Skeletal muscle cell (primary cell): ENCODE measurements around the gene PDCD2L.
"Not testable (repeated sequence)": the region's sequence is repeated elsewhere in the genome, so short reads cannot be mapped to it uniquely, and the experiment has no call there.

Experiments used
- DNase-seq: peaks from one replicate; pipeline ENCODE4 v3.0.0-alpha.2; 2010; ENCODE audit warnings: low read depth
- H3K4me3 ChIP-seq: 2 replicates; pipeline ENCODE4 v1.5.1; 2011; ENCODE audit warnings: low read depth, mild to moderate bottlenecking, control low read depth, low read length, moderate library complexity

The PDCD2L gene

GRCh38 chr19:34370983-34371382 is 33.2 kb upstream of the PDCD2L start:
- DNase-seq = no peak
- H3K4me3 ChIP-seq = no peak overlapping the region

GRCh38 chr19:34373601-34374288 is 30.5 kb upstream of the PDCD2L start:
- no peak for DNase-seq
- no peak overlapping the region for H3K4me3 ChIP-seq

- no peak for DNase-seq
- H3K4me3 ChIP-seq = no peak overlapping the region
Measured at GRCh38 chr19:34375598-34375997, 28.6 kb upstream of the PDCD2L start.

- H3K4me3 ChIP-seq = no peak overlapping the region
- no peak for DNase-seq
Measured at GRCh38 chr19:34380639-34381241, 23.5 kb upstream of the PDCD2L start.

- H3K4me3 ChIP-seq = no peak overlapping the region
Measured at GRCh38 chr19:34381399-34382251, 22.6 kb upstream of the PDCD2L start.

GRCh38 chr19:34382471-34382870 is 21.7 kb upstream of the PDCD2L start:
- H3K4me3 ChIP-seq = no peak overlapping the region
- DNase-seq = no peak

More at GRCh38 chr19:34381399-34382251, 22.6 kb upstream of the PDCD2L start:
- no peak for DNase-seq

GRCh38 chr19:34383599-34383998 is 20.6 kb upstream of the PDCD2L start:
- DNase-seq = no peak
- no peak overlapping the region for H3K4me3 ChIP-seq

GRCh38 chr19:34386645-34387445 is 17.4 kb upstream of the PDCD2L start:
- DNase-seq = no peak
- no peak overlapping the region for H3K4me3 ChIP-seq

- no peak for DNase-seq
- H3K4me3 ChIP-seq = no peak overlapping the region
Measured at GRCh38 chr19:34387446-34387810, 16.8 kb upstream of the PDCD2L start.

GRCh38 chr19:34388745-34389144 is 15.5 kb upstream of the PDCD2L start:
- not testable (repeated sequence) for DNase-seq, H3K4me3 ChIP-seq

- H3K4me3 ChIP-seq = no peak overlapping the region
- DNase-seq = no peak
Measured at GRCh38 chr19:34391813-34392212, 12.4 kb upstream of the PDCD2L start.

GRCh38 chr19:34393031-34393430 is 11.2 kb upstream of the PDCD2L start:
- no peak for DNase-seq
- H3K4me3 ChIP-seq = no peak overlapping the region

GRCh38 chr19:34393629-34394028 is 10.6 kb upstream of the PDCD2L start:
- peak; percentile 49 for DNase-seq
- H3K4me3 ChIP-seq = no peak overlapping the region

GRCh38 chr19:34397853-34398252 is 6.3 kb upstream of the PDCD2L start:
- DNase-seq = no peak
- no peak overlapping the region for H3K4me3 ChIP-seq

- H3K4me3 ChIP-seq = no peak overlapping the region
- DNase-seq = no peak
Measured at GRCh38 chr19:34399886-34400285, 4.3 kb upstream of the PDCD2L start.

GRCh38 chr19:34400844-34401243 is 3.4 kb upstream of the PDCD2L start:
- not testable (repeated sequence) for DNase-seq, H3K4me3 ChIP-seq

GRCh38 chr19:34402074-34402600 is 2.1 kb upstream of the PDCD2L start:
- no peak for DNase-seq
- H3K4me3 ChIP-seq = no peak overlapping the region

- H3K4me3 ChIP-seq = peak overlapping the region; percentile 98
- DNase-seq = no peak
Measured at GRCh38 chr19:34403784-34404108, 453 bp upstream of the PDCD2L start.

GRCh38 chr19:34405892-34406660 is 1.9 kb downstream of the PDCD2L start:
- H3K4me3 ChIP-seq = no peak overlapping the region
- no peak for DNase-seq
